HepG2 (cell line): Measurements from ENCODE around the gene NET1. TPM values are rescaled to one million over a fixed set of nuclear protein-coding genes. Genes with fewer than 3 reads are reported as not detected.

Experiments used
- ATAC-seq: fragments of 200-7000 bp; cut with Tn5 transposase; 3 replicates; pipeline ENCODE4 v1.9.1; 2020; ENCODE audit warnings: mild to moderate bottlenecking, moderate library complexity
- BruUV-seq: library from RNA; stranded (reverse); fragments of 400-500 nt; replicated peaks from 2 replicates; lab custom pipeline; 2021; lab: Mats Ljungman, UMichigan
- CTCF ChIA-PET: fragments of 300-600 bp; formaldehyde crosslinking; extraction: SDS; loops from one replicate; lab custom pipeline; 2021; ENCODE audit warnings: low total read pairs, inconsistent platforms, low intra/inter-chr PET ratio; lab: Yijun Ruan, JAX
- POLR2A ChIA-PET: fragments of 350-600 bp; sonication (Branson Sonifier 250); formaldehyde crosslinking; loops from one replicate; lab custom pipeline; 2020; ENCODE audit warnings: antibody characterized with exemption, inconsistent platforms; lab: Yijun Ruan, JAX
- DNase-seq: peaks from one replicate; pipeline ENCODE4 v3.0.0-alpha.2; 2015; ENCODE audit warnings: low spot score
- FAIRE-seq: peaks from 3 replicates; lab custom pipeline; 2011; peaks lifted over from hg19 to GRCh38; lab: Jason Lieb, UNC
- H2AFZ ChIP-seq: one replicate; pipeline ENCODE4 v1.6.1; 2011; ENCODE audit warnings: low read length, inconsistent platforms
- H3K27ac ChIP-seq: fragments of 300-600 bp; 3 replicates; pipeline ENCODE4 v1.8.0; 2011; ENCODE audit warnings: mixed run types, mild to moderate bottlenecking, mixed read lengths, low read length, inconsistent platforms; ENCODE audit not compliant: insufficient read depth; ENCODE audit errors: extremely low read length
- H3K27me3 ChIP-seq, 2 experiments: fragments of 200-600 bp in 1 of 2; 2 replicates in 1 of 2; 3 replicates in 1 of 2; pipeline versions ENCODE4 v1.6.0 to v1.8.0; 2011; ENCODE audit warnings: low read length in 2 of 2, mild to moderate bottlenecking in 2 of 2, moderate library complexity in 2 of 2, inconsistent platforms in 1 of 2; ENCODE audit not compliant: insufficient read depth in 2 of 2, control insufficient read depth in 1 of 2
- H3K36me3 ChIP-seq, 2 experiments: fragments of 200-600 bp in 1 of 2; replicated peaks in 1 of 2; 2 replicates in 1 of 2; 3 replicates in 1 of 2; pipeline versions ENCODE4 v1.5.1 to v1.8.0; 2011; ENCODE audit warnings: low read length in 2 of 2, inconsistent platforms in 1 of 2; ENCODE audit not compliant: insufficient read depth in 2 of 2, control insufficient read depth in 1 of 2
- H3K4me1 ChIP-seq: 2 replicates; pipeline ENCODE4 v1.5.1; 2012; ENCODE audit warnings: low read length, inconsistent platforms; ENCODE audit not compliant: insufficient read depth
- H3K4me2 ChIP-seq: 2 replicates; pipeline ENCODE4 v1.6.0; 2011; ENCODE audit warnings: low read depth, low read length, inconsistent platforms
- H3K4me3 ChIP-seq, 3 experiments: fragments of 200-600 bp in 1 of 3; sonication (generic), shearing (Covaris generic) in 1 of 3; replicated peaks in 1 of 3; 2 replicates each; pipeline ENCODE4 v1.5.1; 2011 to 2016; ENCODE audit warnings: low read length in 3 of 3, inconsistent platforms in 2 of 3, low read depth in 2 of 3, mild to moderate bottlenecking in 2 of 3, control low read depth in 1 of 3, mixed read lengths in 1 of 3; ENCODE audit not compliant: insufficient read depth in 1 of 3
- H3K79me2 ChIP-seq: one replicate; pipeline ENCODE4 v1.6.1; 2011; ENCODE audit warnings: low read length, inconsistent platforms; ENCODE audit not compliant: insufficient read depth
- H3K9ac ChIP-seq: 2 replicates; pipeline ENCODE4 v1.6.0; 2011; ENCODE audit warnings: mild to moderate bottlenecking, low read depth, low read length, inconsistent platforms; ENCODE audit not compliant: insufficient read depth
- H3K9me3 ChIP-seq: 2 replicates; pipeline ENCODE4 v1.5.1; 2012; ENCODE audit warnings: mild to moderate bottlenecking, low read length
- H4K20me1 ChIP-seq: 2 replicates; pipeline ENCODE4 v1.6.0; 2011; ENCODE audit warnings: inconsistent platforms, mild to moderate bottlenecking, low read length, moderate library complexity; ENCODE audit not compliant: insufficient read depth
- CREB1 ChIP-seq, 2 experiments: fragments of 450-650 bp in 1 of 2; IDR thresholded peaks; 2 replicates each; pipeline ENCODE4 v1.6.1; 2016 to 2017; ENCODE audit warnings: control low read depth in 1 of 2, mild to moderate bottlenecking in 1 of 2, missing compliant biosample characterization in 1 of 2, missing genetic modification characterization in 1 of 2
- DNMT1 ChIP-seq: sonication (generic); formaldehyde crosslinking; IDR thresholded peaks from 2 replicates; pipeline ENCODE4 v1.5.1; 2020; ENCODE audit warnings: mild to moderate bottlenecking, missing genetic modification reagents
- HNF4A ChIP-seq: sonication (generic); formaldehyde crosslinking; IDR thresholded peaks from 2 replicates; pipeline ENCODE4 v1.4.0; 2020; ENCODE audit warnings: missing genetic modification reagents
- ZNF501 ChIP-seq: sonication (generic); formaldehyde crosslinking; IDR thresholded peaks from 2 replicates; pipeline ENCODE4 v1.5.1; 2020; ENCODE audit warnings: mild to moderate bottlenecking, moderate library complexity, missing genetic modification reagents
- ZNF782 ChIP-seq: sonication (generic); formaldehyde crosslinking; IDR thresholded peaks from 2 replicates; pipeline ENCODE4 v1.4.0; 2020; ENCODE audit warnings: missing genetic modification reagents, mild to moderate bottlenecking, borderline replicate concordance
- WGBS: methylation state at CpG from one replicate; pipeline ENCODE4 v1.1.6; 2017; ENCODE audit warnings: low lambda C conversion rate; 5-methylcytosine and 5-hydroxymethylcytosine counted together
- in situ Hi-C: cut with HindIII; loops from 2 replicates; pipeline ENCODE4 v1.10.0; 2017; ENCODE audit warnings: low pct_unique_long_range_greater_than_20kb; ENCODE audit not compliant: extremely low pct_ligation_motif_present
- intact Hi-C: fragments of 100-400 bp; cut with micrococcal nuclease; formaldehyde crosslinking; loops from one replicate; pipeline ENCODE4 v1.10.0; 2022; ENCODE audit not compliant: unreplicated experiment
- polyA plus RNA-seq, 8 experiments: library from polyadenylated mRNA; depleted of rRNA in 3 of 8; stranded (reverse) in 7 of 8; unstranded in 1 of 8; fragments of >200 nt; fragmentation: Illumina TruSeq in 4 of 8; extraction: Trizol in 4 of 8; gene quantifications; 2 replicates each; pipeline versions ENCODE4 v1.2.1 to v1.2.3, GENCODE V29; 2011 to 2016; ENCODE audit warnings: low read depth in 4 of 8, missing spikeins in 1 of 8, mixed read lengths in 1 of 8; ENCODE audit not compliant: insufficient read depth in 1 of 8
- total RNA-seq, 5 experiments: library from RNA; depleted of rRNA; stranded (reverse); fragments of >200 nt; fragmentation: Illumina TruSeq; extraction: Trizol; gene quantifications; 2 replicates each; pipeline ENCODE4 v1.2.3, GENCODE V29; 2016; ENCODE audit warnings: low read depth in 1 of 5
- TF ChIP-seq, protein P1 (sequence below): sonication (generic); formaldehyde crosslinking; IDR thresholded peaks from 2 replicates; pipeline ENCODE4 v1.5.1; 2020; ENCODE audit warnings: missing genetic modification reagents, mild to moderate bottlenecking, borderline replicate concordance

NET1 gene
- total and polyA plus RNA-seq, 2 of the 13 experiments (the other 11 are each of a cell fraction or from before 2014, with no cell fraction given) = 48.1 to 65.8 TPM

DNA sequence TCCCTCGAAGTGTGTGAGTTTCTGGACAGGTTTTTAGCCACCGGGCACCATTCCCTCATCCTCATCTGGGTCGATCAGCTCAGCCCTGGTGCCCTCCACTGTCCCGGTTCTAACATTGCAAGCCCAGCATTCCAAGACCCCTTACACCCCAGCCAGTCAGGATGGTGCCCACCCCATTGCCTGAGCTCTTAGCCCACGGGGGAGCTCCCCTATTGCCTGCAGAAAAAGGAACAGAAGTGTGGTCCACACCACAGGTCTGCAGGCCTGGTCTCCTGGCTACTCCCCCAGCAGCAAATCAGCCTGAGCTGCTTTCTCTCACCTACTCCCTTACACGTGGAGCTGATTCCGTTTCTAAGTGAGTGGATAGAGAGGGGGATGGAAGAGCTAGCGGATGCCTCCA lies 82.3 kb downstream of the NET1 start:
- Histone ChIP-seq H3K27ac (no peak overlapping the region), H3K36me3 (no peaks in the 10 kb centered on the region), H3K4me3 (no peak overlapping the region), H3K9ac (no peak overlapping the region), H3K4me1 (peaks cover 49% of the 10 kb centered on the region), H3K4me2 (no peak overlapping the region), H2AFZ (no peak overlapping the region), H3K9me3 (peaks cover 11% of the 10 kb centered on the region; the same call in 1 of the 2 replicates), H3K27me3 (peaks cover 0 to 18% of the 10 kb centered on the region in 2 experiments; a peak in 2 of 5 replicates), H3K79me2 (no peaks in the 10 kb centered on the region), H4K20me1 (no peaks in the 10 kb centered on the region)
- FAIRE-seq (no peak), DNase-seq (no peak), ATAC-seq (no peak)
- TF ChIP-seq, protein P1, sequence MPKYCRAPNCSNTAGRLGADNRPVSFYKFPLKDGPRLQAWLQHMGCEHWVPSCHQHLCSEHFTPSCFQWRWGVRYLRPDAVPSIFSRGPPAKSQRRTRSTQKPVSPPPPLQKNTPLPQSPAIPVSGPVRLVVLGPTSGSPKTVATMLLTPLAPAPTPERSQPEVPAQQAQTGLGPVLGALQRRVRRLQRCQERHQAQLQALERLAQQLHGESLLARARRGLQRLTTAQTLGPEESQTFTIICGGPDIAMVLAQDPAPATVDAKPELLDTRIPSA = no peak
- TF ChIP-seq ZNF501 (CRISPR knock-in tag) (no peak), ZNF782 (CRISPR knock-in tag) (no peak), CREB1 (IDR thresholded peaks at IDR 0.05) (no peak), CREB1 (CRISPR knock-in tag; IDR thresholded peaks at IDR 0.05) (no peak), DNMT1 (CRISPR knock-in tag) (no peak), HNF4A (CRISPR knock-in tag) (no peak)
- 60% methylated on average over 7 of the region's 8 CpGs for WGBS
- no TSS peak for BruUV-seq
- ChIA-PET CTCF (no interaction called here), POLR2A (interaction anchor here (1.3 kb wide), 1 partner anchor 54 kb away, joined by 6 read pairs; no protein-coding TSS in a partner anchor)
- in situ Hi-C loops (no loop called here), intact Hi-C loops (no loop called here)
